ENCODE measurements around the gene KIF6.
"Not testable (repeated sequence)": the region's sequence is repeated elsewhere in the genome, so short reads cannot be mapped to it uniquely, and the experiment has no call there.

KIF6 gene

GRCh38 chr6:39302669-39303424 is 422.4 kb downstream of the KIF6 start:
- DNase-seq = peak; percentile 83

- DNase-seq = no peak
Measured at GRCh38 chr6:39302011-39302410, 423.2 kb downstream of the KIF6 start.

GRCh38 chr6:39301606-39302005 is 423.6 kb downstream of the KIF6 start:
- DNase-seq = no peak

- DNase-seq = no peak
Measured at GRCh38 chr6:39300739-39301138, 424.5 kb downstream of the KIF6 start.

GRCh38 chr6:39298061-39298460 is 427.1 kb downstream of the KIF6 start:
- DNase-seq = no peak

GRCh38 chr6:39296745-39297640 is 428.2 kb downstream of the KIF6 start:
- peak; percentile 55 for DNase-seq

GRCh38 chr6:39295611-39296011 is 429.6 kb downstream of the KIF6 start:
- peak; percentile 57 for DNase-seq

GRCh38 chr6:39294899-39295298 is 430.3 kb downstream of the KIF6 start:
- DNase-seq = no peak

- no peak for DNase-seq
Measured at GRCh38 chr6:39294133-39294532, 431.1 kb downstream of the KIF6 start.

GRCh38 chr6:39292637-39293036 is 432.6 kb downstream of the KIF6 start:
- DNase-seq = no peak

- DNase-seq = no peak
Measured at GRCh38 chr6:39289490-39289889, 435.7 kb downstream of the KIF6 start.

GRCh38 chr6:39287601-39288000 is 437.6 kb downstream of the KIF6 start:
- no peak for DNase-seq

- DNase-seq = not testable (repeated sequence)
Measured at GRCh38 chr6:39286596-39286995, 438.6 kb downstream of the KIF6 start.

GRCh38 chr6:39282774-39283173 is 442.4 kb downstream of the KIF6 start:
- no peak for DNase-seq

- DNase-seq = no peak
Measured at GRCh38 chr6:39281312-39281980, 443.8 kb downstream of the KIF6 start.

- no peak for DNase-seq
Measured at GRCh38 chr6:39280247-39280731, 444.9 kb downstream of the KIF6 start.

Measured in right forelimb (tissue), 1 donor.